ENCODE results near the gene SFT2D1. TPM values are rescaled to one million over a fixed set of nuclear protein-coding genes. Genes with fewer than 3 reads are reported as not detected.

Gene SFT2D1
- total RNA-seq, 1 experiment from 2014 or later, result 54.1 TPM

DNA sequence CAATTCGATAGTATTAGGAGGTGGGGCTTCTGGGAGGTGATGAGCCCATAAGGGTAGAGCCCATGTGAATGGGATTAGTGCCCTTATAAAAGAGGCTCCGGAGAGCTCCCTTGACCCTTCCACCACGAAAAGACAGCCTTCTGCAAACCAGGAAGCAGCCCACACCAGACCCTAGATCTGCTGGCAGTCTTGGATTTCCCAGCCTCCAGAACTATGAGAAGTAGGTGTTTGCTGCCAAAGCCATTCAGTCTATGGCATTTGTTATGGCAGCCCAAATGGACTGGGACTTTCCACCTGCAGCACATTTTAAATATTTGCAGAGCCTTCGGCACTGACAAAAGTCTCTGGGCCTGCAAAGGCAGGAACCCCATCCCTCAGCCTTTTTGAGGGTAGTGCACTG is 11.8 kb upstream of the SFT2D1 start:
- ChIA-PET CTCF (no interaction called here), POLR2A (no interaction called here)
- no peaks in the 10 kb centered on the region for H3K4me1 ChIP-seq (ENCODE audit: control insufficient read depth, insufficient read depth, low read length)
- peaks cover 8% of the 10 kb centered on the region; the same call in 1 of the 2 replicates for H3K27me3 ChIP-seq (ENCODE audit: control insufficient read depth, insufficient read depth, low read length)
- DNase-seq (ENCODE audit: low read depth, low spot score) (no peak), ATAC-seq (no peak)
- in situ Hi-C loops (cut with HindIII; ENCODE audit: low pct_unique_long_range_greater_than_20kb, low sequenced_read_pairs) (no loop called here), intact Hi-C loops (cut with micrococcal nuclease; ENCODE audit: unreplicated experiment) (no loop called here)
- H3K9me3 ChIP-seq (ENCODE audit: control insufficient read depth, insufficient read depth, low read depth, low read length), result no peaks in the 10 kb centered on the region
- no peak overlapping the region for H3K4me3 ChIP-seq (ENCODE audit: low read depth in 2 of 2, low read length in 2 of 2)
- BruUV-seq (replicated peaks), result no TSS peak
- no peaks in the 10 kb centered on the region for H3K36me3 ChIP-seq (ENCODE audit: control insufficient read depth, insufficient read depth, low read length)
- no peak overlapping the region for H3K27ac ChIP-seq (ENCODE audit: low read length)
- TF ChIP-seq SIN3A (IDR thresholded peaks at IDR 0.05; ENCODE audit: borderline replicate concordance, insufficient read depth, low read depth, low read length) (no peak), TCF7L2 (IDR thresholded peaks at IDR 0.05; ENCODE audit: low read depth, low read length) (no peak), POLR2AphosphoS5 (IDR thresholded peaks at IDR 0.05; ENCODE audit: low read depth, low read length) (no peak)
- TF ChIP-seq, protein P1, sequence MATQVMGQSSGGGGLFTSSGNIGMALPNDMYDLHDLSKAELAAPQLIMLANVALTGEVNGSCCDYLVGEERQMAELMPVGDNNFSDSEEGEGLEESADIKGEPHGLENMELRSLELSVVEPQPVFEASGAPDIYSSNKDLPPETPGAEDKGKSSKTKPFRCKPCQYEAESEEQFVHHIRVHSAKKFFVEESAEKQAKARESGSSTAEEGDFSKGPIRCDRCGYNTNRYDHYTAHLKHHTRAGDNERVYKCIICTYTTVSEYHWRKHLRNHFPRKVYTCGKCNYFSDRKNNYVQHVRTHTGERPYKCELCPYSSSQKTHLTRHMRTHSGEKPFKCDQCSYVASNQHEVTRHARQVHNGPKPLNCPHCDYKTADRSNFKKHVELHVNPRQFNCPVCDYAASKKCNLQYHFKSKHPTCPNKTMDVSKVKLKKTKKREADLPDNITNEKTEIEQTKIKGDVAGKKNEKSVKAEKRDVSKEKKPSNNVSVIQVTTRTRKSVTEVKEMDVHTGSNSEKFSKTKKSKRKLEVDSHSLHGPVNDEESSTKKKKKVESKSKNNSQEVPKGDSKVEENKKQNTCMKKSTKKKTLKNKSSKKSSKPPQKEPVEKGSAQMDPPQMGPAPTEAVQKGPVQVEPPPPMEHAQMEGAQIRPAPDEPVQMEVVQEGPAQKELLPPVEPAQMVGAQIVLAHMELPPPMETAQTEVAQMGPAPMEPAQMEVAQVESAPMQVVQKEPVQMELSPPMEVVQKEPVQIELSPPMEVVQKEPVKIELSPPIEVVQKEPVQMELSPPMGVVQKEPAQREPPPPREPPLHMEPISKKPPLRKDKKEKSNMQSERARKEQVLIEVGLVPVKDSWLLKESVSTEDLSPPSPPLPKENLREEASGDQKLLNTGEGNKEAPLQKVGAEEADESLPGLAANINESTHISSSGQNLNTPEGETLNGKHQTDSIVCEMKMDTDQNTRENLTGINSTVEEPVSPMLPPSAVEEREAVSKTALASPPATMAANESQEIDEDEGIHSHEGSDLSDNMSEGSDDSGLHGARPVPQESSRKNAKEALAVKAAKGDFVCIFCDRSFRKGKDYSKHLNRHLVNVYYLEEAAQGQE (IDR thresholded peaks at IDR 0.05; ENCODE audit: insufficient read depth in 1 of 2, low read depth in 2 of 2, low read length in 1 of 2), result no peak
- TF ChIP-seq, protein P2, sequence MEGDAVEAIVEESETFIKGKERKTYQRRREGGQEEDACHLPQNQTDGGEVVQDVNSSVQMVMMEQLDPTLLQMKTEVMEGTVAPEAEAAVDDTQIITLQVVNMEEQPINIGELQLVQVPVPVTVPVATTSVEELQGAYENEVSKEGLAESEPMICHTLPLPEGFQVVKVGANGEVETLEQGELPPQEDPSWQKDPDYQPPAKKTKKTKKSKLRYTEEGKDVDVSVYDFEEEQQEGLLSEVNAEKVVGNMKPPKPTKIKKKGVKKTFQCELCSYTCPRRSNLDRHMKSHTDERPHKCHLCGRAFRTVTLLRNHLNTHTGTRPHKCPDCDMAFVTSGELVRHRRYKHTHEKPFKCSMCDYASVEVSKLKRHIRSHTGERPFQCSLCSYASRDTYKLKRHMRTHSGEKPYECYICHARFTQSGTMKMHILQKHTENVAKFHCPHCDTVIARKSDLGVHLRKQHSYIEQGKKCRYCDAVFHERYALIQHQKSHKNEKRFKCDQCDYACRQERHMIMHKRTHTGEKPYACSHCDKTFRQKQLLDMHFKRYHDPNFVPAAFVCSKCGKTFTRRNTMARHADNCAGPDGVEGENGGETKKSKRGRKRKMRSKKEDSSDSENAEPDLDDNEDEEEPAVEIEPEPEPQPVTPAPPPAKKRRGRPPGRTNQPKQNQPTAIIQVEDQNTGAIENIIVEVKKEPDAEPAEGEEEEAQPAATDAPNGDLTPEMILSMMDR (IDR thresholded peaks at IDR 0.05), result no peak

DNA sequence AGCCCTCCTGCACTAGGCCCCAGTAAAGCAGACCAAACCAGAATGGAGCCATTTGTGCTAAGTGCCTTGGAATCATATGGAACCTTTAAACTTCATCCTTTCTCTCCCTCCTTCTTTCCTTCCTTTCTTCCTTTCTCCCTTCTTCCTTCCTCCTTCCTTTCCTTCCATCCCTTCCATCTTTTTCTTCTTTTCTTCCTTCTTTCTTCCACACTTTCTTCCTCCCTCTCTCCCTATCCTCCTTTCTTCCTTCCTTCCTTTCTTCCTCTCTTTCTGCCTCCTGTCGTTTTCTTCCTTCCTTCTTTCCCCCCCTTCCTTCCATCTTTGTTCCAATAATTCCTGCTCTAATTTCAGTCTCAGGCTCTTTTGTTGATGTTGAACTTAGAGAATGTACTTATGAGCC is 11.2 kb upstream of the SFT2D1 start:
- no peaks in the 10 kb centered on the region for H3K36me3 ChIP-seq (ENCODE audit: control insufficient read depth, insufficient read depth, low read length)
- TF ChIP-seq POLR2AphosphoS5 (IDR thresholded peaks at IDR 0.05; ENCODE audit: low read depth, low read length) (no peak), SIN3A (IDR thresholded peaks at IDR 0.05; ENCODE audit: borderline replicate concordance, insufficient read depth, low read depth, low read length) (no peak), TCF7L2 (IDR thresholded peaks at IDR 0.05; ENCODE audit: low read depth, low read length) (no peak)
- TF ChIP-seq, protein P2 (IDR thresholded peaks at IDR 0.05), result no peak
- TF ChIP-seq, protein P1 (IDR thresholded peaks at IDR 0.05; ENCODE audit: insufficient read depth in 1 of 2, low read depth in 2 of 2, low read length in 1 of 2), result no peak
- intact Hi-C loops (cut with micrococcal nuclease; ENCODE audit: unreplicated experiment) (no loop called here), in situ Hi-C loops (cut with HindIII; ENCODE audit: low pct_unique_long_range_greater_than_20kb, low sequenced_read_pairs) (no loop called here)
- DNase-seq (ENCODE audit: low read depth, low spot score) (no peak), ATAC-seq (no peak)
- peaks cover 8% of the 10 kb centered on the region; the same call in 1 of the 2 replicates for H3K27me3 ChIP-seq (ENCODE audit: control insufficient read depth, insufficient read depth, low read length)
- CTCF ChIA-PET, result no interaction called here
- H3K4me3 ChIP-seq (ENCODE audit: low read depth in 2 of 2, low read length in 2 of 2), result no peak overlapping the region
- H3K9me3 ChIP-seq (ENCODE audit: control insufficient read depth, insufficient read depth, low read depth, low read length), result no peaks in the 10 kb centered on the region
- POLR2A ChIA-PET, result no interaction called here
- BruUV-seq (replicated peaks), result no TSS peak
- H3K4me1 ChIP-seq (ENCODE audit: control insufficient read depth, insufficient read depth, low read length), result no peaks in the 10 kb centered on the region
- H3K27ac ChIP-seq (ENCODE audit: low read length), result no peak overlapping the region

Data from Panc1 (cell line).